BE2C (cell line): ENCODE results near the gene LINC00305.

Source experiments
- DNase-seq: peaks from one replicate; pipeline ENCODE4 v3.0.0-alpha.2; 2020
- H3K27me3 ChIP-seq: fragments of 250-450 bp; sonication (Bioruptor Pico); 2 replicates; pipeline ENCODE4 v1.5.1; 2020; ENCODE audit warnings: mild to moderate bottlenecking
- H3K36me3 ChIP-seq: fragments of 250-450 bp; sonication (Bioruptor Pico); 2 replicates; pipeline ENCODE4 v1.5.1; 2020; ENCODE audit warnings: mild to moderate bottlenecking
- H3K4me1 ChIP-seq: fragments of 250-450 bp; sonication (Bioruptor Pico); 2 replicates; pipeline ENCODE4 v1.5.1; 2020
- H3K4me3 ChIP-seq: 2 replicates; pipeline ENCODE4 v1.5.1; 2011; ENCODE audit warnings: low read depth, low read length
- H3K9me3 ChIP-seq: fragments of 250-450 bp; sonication (Bioruptor Pico); 2 replicates; pipeline ENCODE4 v1.5.1; 2020
- TF ChIP-seq, protein P1 (sequence below): IDR thresholded peaks from 2 replicates; pipeline ENCODE4 v1.5.1; 2012; ENCODE audit warnings: mild to moderate bottlenecking, low read depth, low read length

LINC00305 gene

DNA sequence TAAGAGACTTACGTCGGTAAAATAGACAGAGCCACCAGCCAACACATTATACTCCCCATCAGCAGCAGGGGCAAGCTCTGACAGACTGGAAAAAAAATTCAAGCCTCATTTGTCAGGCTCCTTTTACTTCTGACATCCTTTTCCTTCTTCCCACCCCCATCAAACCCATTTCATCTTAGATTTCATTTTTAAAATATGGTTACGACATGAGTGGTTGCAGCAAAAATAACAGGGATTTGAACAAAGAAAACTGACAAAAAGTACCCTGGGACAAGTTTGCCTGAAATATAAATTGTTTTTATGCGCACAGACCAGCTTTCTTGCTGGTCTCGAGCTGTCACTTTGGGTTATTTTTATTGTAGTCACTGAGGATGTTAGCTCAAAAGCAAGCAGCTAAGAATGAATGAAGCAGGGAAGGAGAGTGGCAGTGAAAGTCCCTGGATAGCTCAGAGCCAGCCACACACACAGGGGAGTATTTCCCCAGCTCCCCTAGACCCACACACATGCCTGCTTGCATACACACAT lies 30.7 kb upstream of the LINC00305 start:
- Histone ChIP-seq H3K4me3 (no peak overlapping the region), H3K4me1 (no peaks in the 10 kb centered on the region), H3K27me3 (no peaks in the 10 kb centered on the region), H3K36me3 (no peaks in the 10 kb centered on the region), H3K9me3 (no peaks in the 10 kb centered on the region)
- no peak for DNase-seq
- TF ChIP-seq, protein P1, sequence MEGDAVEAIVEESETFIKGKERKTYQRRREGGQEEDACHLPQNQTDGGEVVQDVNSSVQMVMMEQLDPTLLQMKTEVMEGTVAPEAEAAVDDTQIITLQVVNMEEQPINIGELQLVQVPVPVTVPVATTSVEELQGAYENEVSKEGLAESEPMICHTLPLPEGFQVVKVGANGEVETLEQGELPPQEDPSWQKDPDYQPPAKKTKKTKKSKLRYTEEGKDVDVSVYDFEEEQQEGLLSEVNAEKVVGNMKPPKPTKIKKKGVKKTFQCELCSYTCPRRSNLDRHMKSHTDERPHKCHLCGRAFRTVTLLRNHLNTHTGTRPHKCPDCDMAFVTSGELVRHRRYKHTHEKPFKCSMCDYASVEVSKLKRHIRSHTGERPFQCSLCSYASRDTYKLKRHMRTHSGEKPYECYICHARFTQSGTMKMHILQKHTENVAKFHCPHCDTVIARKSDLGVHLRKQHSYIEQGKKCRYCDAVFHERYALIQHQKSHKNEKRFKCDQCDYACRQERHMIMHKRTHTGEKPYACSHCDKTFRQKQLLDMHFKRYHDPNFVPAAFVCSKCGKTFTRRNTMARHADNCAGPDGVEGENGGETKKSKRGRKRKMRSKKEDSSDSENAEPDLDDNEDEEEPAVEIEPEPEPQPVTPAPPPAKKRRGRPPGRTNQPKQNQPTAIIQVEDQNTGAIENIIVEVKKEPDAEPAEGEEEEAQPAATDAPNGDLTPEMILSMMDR = no peak

- TF ChIP-seq, protein P1 = no peak
- H3K9me3 ChIP-seq = no peaks in the 10 kb centered on the region
- H3K4me3 ChIP-seq = no peak overlapping the region
- no peaks in the 10 kb centered on the region for H3K4me1 ChIP-seq
- DNase-seq = no peak
- H3K27me3 ChIP-seq = no peaks in the 10 kb centered on the region
- no peaks in the 10 kb centered on the region for H3K36me3 ChIP-seq
Observed at GRCh38 chr18:64178860-64179259, 30.0 kb upstream of the LINC00305 start.

- TF ChIP-seq, protein P1 = no peak
- Histone ChIP-seq H3K4me3 (no peak overlapping the region), H3K4me1 (no peaks in the 10 kb centered on the region), H3K36me3 (no peaks in the 10 kb centered on the region), H3K9me3 (no peaks in the 10 kb centered on the region), H3K27me3 (no peaks in the 10 kb centered on the region)
- no peak for DNase-seq
Observed at GRCh38 chr18:64175432-64175831, 26.5 kb upstream of the LINC00305 start.

GRCh38 chr18:64171576-64171975 lies 22.7 kb upstream of the LINC00305 start:
- Histone ChIP-seq H3K27me3 (no peaks in the 10 kb centered on the region), H3K4me3 (no peak overlapping the region), H3K9me3 (no peaks in the 10 kb centered on the region), H3K36me3 (no peaks in the 10 kb centered on the region), H3K4me1 (no peaks in the 10 kb centered on the region)
- TF ChIP-seq, protein P1 = no peak
- no peak for DNase-seq

DNA sequence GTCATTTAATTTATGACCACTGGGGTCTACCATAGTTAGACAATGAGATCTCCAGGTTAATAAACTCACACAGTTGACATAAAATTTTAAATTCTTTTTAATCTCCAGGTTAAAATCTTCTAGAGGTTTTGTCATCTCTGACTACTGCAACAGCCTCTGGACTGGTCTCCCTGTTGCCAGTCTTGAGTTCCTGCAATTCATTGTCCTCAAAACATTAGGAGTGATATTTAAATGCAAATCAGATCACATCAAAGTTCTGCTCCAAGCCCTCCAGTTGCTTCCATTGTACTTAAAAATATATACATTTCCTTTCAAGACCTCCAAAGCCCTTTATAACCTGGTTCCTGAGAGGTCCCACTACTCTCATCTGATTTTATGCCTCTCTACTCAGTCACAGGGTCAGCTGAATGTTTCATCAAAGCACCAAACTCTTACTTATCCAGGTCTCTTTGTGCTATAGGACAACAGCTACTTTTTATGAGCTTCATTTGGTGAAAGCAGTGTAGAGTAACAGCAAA lies 18.6 kb upstream of the LINC00305 start:
- H3K4me3 ChIP-seq = no peak overlapping the region
- no peaks in the 10 kb centered on the region for H3K4me1 ChIP-seq
- no peaks in the 10 kb centered on the region for H3K36me3 ChIP-seq
- TF ChIP-seq, protein P1 = no peak
- H3K27me3 ChIP-seq = no peaks in the 10 kb centered on the region
- no peak for DNase-seq
- no peaks in the 10 kb centered on the region for H3K9me3 ChIP-seq

DNA sequence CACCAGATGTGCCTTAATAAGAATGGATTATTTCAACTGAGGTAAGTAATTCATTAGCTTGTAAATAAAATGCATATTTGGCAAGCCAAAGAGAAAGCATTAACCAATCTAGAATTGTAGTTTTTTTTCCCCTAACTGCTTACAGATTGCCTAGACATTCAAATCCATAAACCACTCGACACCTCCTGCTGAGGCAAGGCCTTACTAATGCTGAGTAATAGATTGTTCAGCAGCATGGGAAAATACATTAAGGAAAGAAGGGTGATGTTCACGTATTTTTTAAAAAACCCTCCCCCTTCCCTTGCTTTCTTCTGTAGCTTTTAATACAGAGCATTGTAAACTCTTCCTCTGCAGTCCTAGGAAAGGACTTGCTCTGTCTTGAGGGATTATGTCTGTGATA lies 17.0 kb upstream of the LINC00305 start:
- Histone ChIP-seq H3K36me3 (no peaks in the 10 kb centered on the region), H3K9me3 (no peaks in the 10 kb centered on the region), H3K27me3 (no peaks in the 10 kb centered on the region), H3K4me1 (no peaks in the 10 kb centered on the region), H3K4me3 (no peak overlapping the region)
- TF ChIP-seq, protein P1 = no peak
- no peak for DNase-seq
